WI38 (cell line): ENCODE measurements around the gene RNF224.

Source experiments
- H3K4me3 ChIP-seq: 2 replicates; pipeline ENCODE4 v1.5.1; 2011; ENCODE audit warnings: low read depth, mild to moderate bottlenecking, control low read depth, low read length
- TF ChIP-seq, protein P1 (sequence below): IDR thresholded peaks from 2 replicates; pipeline ENCODE4 v1.5.1; 2012; ENCODE audit warnings: low read depth, mild to moderate bottlenecking, control low read depth, low read length

The RNF224 gene

DNA sequence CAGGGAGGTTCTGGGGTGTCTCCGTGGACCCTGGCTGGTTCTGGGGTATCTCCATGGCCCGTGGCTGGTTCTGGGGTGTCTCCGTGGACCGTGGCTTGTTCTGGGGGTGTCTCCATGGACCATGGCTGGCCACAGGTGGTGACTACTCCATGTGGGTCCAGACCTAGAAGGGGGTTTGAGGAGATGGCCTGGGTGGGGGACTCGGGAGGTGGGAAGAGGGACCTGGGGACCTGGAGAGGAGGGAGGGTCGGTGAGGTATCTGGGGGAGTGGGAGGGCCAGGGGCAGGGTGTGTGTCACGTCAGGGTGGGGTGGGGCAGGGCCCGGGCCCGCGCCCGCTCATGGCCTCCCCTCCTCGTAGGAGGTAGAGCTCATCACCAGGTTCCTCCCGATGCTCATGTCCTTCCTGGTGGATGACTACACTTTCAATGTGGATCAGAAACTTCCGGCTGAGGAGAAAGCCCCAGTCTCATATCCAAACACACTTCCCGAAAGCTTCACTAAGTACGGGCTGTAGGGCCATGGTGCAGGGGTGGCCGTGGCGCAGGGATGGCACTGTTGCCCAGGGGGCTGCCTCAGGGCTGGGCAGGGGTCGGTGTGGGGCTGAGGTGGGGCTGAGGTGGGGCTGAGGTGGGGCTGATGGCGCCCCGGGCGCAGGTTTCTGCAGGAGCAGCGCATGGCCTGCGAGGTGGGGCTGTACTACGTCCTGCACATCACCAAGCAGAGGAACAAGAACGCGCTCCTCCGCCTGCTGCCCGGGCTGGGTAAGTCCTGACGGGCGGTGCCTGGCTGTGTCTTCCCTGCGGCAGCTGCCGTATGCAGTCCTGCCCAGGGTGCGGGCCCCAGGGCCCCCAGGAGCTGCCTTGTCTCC lies 39.5 kb downstream of the RNF224 start:
- TF ChIP-seq, protein P1, sequence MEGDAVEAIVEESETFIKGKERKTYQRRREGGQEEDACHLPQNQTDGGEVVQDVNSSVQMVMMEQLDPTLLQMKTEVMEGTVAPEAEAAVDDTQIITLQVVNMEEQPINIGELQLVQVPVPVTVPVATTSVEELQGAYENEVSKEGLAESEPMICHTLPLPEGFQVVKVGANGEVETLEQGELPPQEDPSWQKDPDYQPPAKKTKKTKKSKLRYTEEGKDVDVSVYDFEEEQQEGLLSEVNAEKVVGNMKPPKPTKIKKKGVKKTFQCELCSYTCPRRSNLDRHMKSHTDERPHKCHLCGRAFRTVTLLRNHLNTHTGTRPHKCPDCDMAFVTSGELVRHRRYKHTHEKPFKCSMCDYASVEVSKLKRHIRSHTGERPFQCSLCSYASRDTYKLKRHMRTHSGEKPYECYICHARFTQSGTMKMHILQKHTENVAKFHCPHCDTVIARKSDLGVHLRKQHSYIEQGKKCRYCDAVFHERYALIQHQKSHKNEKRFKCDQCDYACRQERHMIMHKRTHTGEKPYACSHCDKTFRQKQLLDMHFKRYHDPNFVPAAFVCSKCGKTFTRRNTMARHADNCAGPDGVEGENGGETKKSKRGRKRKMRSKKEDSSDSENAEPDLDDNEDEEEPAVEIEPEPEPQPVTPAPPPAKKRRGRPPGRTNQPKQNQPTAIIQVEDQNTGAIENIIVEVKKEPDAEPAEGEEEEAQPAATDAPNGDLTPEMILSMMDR: no peak

DNA sequence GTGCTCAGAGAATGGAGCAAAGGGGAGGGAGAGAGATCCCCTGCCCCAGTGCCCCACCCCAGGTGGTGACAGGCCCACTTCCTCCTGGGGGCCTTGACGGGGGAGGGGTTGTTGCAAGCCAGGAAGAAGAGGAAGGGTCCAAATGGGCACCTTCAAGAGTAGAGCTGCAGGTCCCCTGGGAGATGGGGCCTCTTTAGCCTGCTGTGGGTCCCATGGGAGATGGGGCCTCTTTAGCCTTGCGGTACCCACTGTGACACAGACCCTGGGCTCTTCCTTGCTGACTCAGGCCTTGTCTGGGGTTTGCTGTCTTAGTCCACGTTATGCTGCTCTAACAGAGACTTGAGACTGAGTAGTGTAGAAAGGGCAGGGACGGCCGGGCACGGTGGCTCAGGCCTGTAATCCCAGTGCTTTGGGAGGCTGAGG lies 40.6 kb downstream of the RNF224 start:
- no peak overlapping the region for H3K4me3 ChIP-seq

More for the DNA sequence above, 39.5 kb downstream of the RNF224 start:
- no peak overlapping the region for H3K4me3 ChIP-seq

DNA sequence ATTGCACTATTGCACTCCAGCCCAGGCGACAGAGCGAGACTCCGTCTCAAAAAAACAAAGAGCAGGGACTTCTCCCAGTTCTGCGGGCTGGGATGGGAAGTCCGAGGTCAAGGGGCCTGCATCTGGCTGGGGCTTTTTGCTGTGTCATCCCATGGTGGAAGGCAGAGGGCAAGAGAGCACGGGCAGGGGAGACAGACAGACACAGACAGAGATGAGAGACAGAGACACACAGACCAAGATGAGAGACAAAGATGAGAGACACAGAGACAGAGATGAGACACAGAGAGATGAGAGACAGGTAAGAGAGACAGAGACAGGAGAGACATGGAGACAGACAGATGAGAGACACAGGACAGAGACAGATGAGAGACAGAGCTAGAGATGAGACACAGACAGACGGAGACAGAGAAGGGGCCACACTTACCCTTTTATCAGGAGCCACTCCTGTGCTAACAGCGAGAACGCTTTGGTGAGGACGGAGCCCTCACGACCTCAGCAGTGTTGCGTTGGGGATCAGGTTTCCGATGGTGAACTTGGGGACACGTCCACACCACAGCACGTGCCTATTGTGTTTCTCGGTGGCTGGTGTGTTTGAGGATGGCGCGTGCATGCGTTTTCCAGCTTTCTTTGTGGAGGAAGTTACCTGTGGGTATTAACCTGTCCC lies 41.4 kb downstream of the RNF224 start:
- TF ChIP-seq, protein P1: no peak
- no peak overlapping the region for H3K4me3 ChIP-seq

More for the DNA sequence above, 40.6 kb downstream of the RNF224 start:
- TF ChIP-seq, protein P1: no peak

DNA sequence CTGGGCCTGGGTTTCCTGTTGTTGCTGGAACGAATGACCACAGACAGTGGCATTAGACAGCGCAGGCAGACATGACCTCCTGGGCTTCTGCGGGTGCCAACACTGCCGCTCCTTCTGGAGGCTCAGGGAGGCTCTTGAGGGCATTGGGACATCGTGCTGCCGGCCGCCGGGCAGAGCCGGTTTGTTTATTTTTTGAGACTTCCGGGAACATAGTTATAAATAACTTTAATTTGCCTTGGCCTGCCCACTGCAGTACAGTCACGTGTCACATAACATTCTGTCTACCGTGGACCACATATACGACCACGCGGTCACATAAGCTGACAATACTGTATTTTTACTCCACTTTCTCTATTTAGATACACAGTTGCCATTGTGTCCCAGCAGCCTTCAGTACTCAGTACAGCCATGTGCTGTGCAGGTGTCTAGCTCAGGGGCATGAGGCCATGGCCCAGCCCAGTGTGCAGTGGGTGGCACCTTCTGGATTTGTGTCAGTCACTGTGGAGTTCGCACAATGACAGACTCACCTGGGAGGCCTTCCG lies 42.0 kb downstream of the RNF224 start:
- H3K4me3 ChIP-seq: no peak overlapping the region
- TF ChIP-seq, protein P1: no peak

DNA sequence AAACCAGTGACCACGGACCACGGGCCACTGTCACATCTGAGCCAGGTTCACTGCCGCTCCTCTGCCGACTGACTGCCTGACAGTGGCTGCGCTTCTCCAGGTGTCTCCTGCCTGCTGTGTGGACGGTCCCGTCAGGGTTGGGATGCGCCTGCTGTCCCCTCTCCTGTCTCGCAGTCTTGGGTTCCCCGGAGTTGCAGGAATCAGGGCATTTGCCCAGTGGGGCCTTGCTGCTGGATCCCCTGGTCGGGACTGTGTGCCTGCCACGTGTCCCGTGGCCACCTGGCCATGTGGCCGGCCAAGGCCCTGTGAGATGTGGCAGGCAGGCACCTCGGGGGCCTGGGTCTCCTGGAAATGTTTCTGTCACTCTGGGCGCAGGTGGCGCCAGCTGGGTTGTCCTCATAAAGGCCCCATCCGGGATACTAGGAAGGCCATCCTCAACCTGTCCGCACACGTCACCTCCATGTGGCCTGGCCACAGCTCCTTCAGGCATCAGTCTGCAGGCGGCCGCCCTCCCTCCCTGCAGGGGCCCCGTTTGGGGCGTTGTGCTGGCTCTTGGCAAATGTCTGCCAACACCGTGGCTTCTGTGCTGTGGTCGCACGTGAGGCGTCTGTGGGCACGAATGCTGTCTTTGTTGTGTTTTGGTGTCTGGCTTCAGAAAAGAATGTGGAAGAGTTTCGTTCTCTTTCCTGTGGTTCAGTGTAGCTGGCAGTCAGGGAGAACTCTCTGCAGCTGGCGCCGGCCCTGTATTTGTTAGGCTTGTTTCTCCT lies 43.8 kb downstream of the RNF224 start:
- TF ChIP-seq, protein P1: no peak

DNA sequence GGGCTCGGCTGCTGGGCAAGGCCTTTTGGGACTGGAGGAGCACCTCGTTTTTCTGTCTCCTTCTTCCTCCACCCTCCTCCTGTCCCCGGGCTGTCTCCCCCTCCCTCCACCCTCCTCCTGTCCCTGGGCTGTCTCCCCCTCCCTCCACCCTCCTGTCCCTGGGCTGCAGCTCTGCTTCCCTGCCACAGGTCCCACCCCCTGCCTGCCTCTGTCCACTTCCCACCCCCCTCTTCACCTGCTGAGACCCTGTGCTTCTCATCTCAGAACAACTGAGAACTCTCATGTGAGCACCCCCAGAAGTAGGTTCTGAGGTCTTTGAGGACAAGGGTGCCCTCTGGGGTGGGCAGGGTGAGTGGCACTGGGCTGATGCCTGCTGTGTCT lies 44.4 kb downstream of the RNF224 start:
- TF ChIP-seq, protein P1: no peak
- H3K4me3 ChIP-seq: no peak overlapping the region

More for the DNA sequence above, 43.8 kb downstream of the RNF224 start:
- no peak overlapping the region for H3K4me3 ChIP-seq
